ENCODE measurements around the gene PTK6.

The PTK6 gene

GRCh38 chr20:63478346-63479302, 58.6 kb downstream of the PTK6 start:
- no peak for DNase-seq (ENCODE audit: extremely low read depth, low read depth)
- H3K4me3 ChIP-seq (replicated peaks; ENCODE audit: low read depth, low read length) = no peak overlapping the region
- no peak for TF ChIP-seq CTCF (IDR thresholded peaks at IDR 0.05; ENCODE audit: low read depth, low read length, missing control alignments)
